HepG2 (cell line): Measurements from ENCODE around the gene PCGF2. TPM values are rescaled to one million over a fixed set of nuclear protein-coding genes. Genes with fewer than 3 reads are reported as not detected.
A peak's percentile ranks its signal among the peaks of the same experiment; 100 is the strongest.

ENCODE experiments used
- CBFB ChIP-seq: sonication (generic); formaldehyde crosslinking; IDR thresholded peaks from 2 replicates; pipeline ENCODE4 v1.4.0; 2020; ENCODE audit warnings: missing genetic modification reagents
- HDAC2 ChIP-seq: sonication (generic); formaldehyde crosslinking; IDR thresholded peaks from 2 replicates; pipeline ENCODE4 v1.4.0; 2020; ENCODE audit warnings: missing genetic modification reagents
- MAFG ChIP-seq: sonication (generic); formaldehyde crosslinking; IDR thresholded peaks from 2 replicates; pipeline ENCODE4 v1.5.1; 2020; ENCODE audit warnings: mild to moderate bottlenecking, missing genetic modification reagents
- MED13 ChIP-seq: sonication (generic); formaldehyde crosslinking; IDR thresholded peaks from 2 replicates; pipeline ENCODE4 v1.5.0; 2020; ENCODE audit warnings: missing genetic modification reagents
- MED8 ChIP-seq: sonication (generic); formaldehyde crosslinking; IDR thresholded peaks from 2 replicates; pipeline ENCODE4 v1.8.1; 2023; ENCODE audit warnings: mild to moderate bottlenecking, missing genetic modification reagents; ENCODE audit not compliant: insufficient replicate concordance
- NONO ChIP-seq, 2 experiments: fragments of 450-650 bp in 1 of 2; sonication (generic) in 1 of 2; formaldehyde crosslinking in 1 of 2; IDR thresholded peaks in 1 of 2; conservative IDR thresholded peaks in 1 of 2; 2 replicates each; pipeline versions ENCODE4 v1.6.1 to v1.8.0; 2017 to 2022; ENCODE audit warnings: mild to moderate bottlenecking in 1 of 2, missing genetic modification reagents in 1 of 2, moderate library complexity in 1 of 2
- PAXIP1 ChIP-seq: sonication (generic); formaldehyde crosslinking; conservative IDR thresholded peaks from 2 replicates; pipeline ENCODE4 v1.4.0; 2020; ENCODE audit warnings: mild to moderate bottlenecking, missing genetic modification reagents, moderate library complexity
- PPARG ChIP-seq: conservative IDR thresholded peaks from 2 replicates; pipeline ENCODE4 v1.6.1; 2016; ENCODE audit warnings: missing biosample characterization, missing genetic modification reagents
- RFXANK ChIP-seq: IDR thresholded peaks from 2 replicates; pipeline ENCODE4 v1.6.1; 2016
- ZBTB33 ChIP-seq: sonication (generic); formaldehyde crosslinking; IDR thresholded peaks from 2 replicates; pipeline ENCODE4 v1.4.0; 2020; ENCODE audit warnings: missing genetic modification reagents
- ZHX2 ChIP-seq, 2 experiments: sonication (generic) in 1 of 2; formaldehyde crosslinking in 1 of 2; IDR thresholded peaks; 2 replicates each; pipeline versions ENCODE4 v1.6.1 to v1.9.0; 2014 to 2022; ENCODE audit warnings: antibody characterized with exemption in 1 of 2, borderline replicate concordance in 1 of 2, inconsistent platforms in 1 of 2, low read depth in 1 of 2, missing genetic modification reagents in 1 of 2
- ZNF543 ChIP-seq: sonication (generic); formaldehyde crosslinking; IDR thresholded peaks from 2 replicates; pipeline ENCODE4 v1.4.0; 2020; ENCODE audit warnings: mild to moderate bottlenecking, missing genetic modification reagents
- ZNF552 ChIP-seq: sonication (generic); formaldehyde crosslinking; IDR thresholded peaks from 2 replicates; pipeline ENCODE4 v1.9.0; 2022; ENCODE audit warnings: missing genetic modification reagents, mild to moderate bottlenecking, borderline replicate concordance
- ZNF616 ChIP-seq: sonication (generic); formaldehyde crosslinking; IDR thresholded peaks from 2 replicates; pipeline ENCODE4 v1.5.0; 2020; ENCODE audit warnings: low read depth, mild to moderate bottlenecking, missing genetic modification reagents
- ZNF709 ChIP-seq: sonication (generic); formaldehyde crosslinking; IDR thresholded peaks from 2 replicates; pipeline ENCODE4 v1.5.0; 2020; ENCODE audit warnings: mild to moderate bottlenecking, missing genetic modification reagents
- ZNF772 ChIP-seq: sonication (generic); formaldehyde crosslinking; IDR thresholded peaks from 2 replicates; pipeline ENCODE4 v1.5.0; 2020; ENCODE audit warnings: mild to moderate bottlenecking, missing genetic modification reagents
- ZSCAN30 ChIP-seq: sonication (generic); formaldehyde crosslinking; IDR thresholded peaks from 2 replicates; pipeline ENCODE4 v1.5.0; 2020; ENCODE audit warnings: mild to moderate bottlenecking, missing genetic modification reagents
- polyA plus RNA-seq, 8 experiments: library from polyadenylated mRNA; depleted of rRNA in 3 of 8; stranded (reverse) in 7 of 8; unstranded in 1 of 8; fragments of >200 nt; fragmentation: Illumina TruSeq in 4 of 8; extraction: Trizol in 4 of 8; gene quantifications; 2 replicates each; pipeline versions ENCODE4 v1.2.1 to v1.2.3, GENCODE V29; 2011 to 2016; ENCODE audit warnings: low read depth in 4 of 8, missing spikeins in 1 of 8, mixed read lengths in 1 of 8; ENCODE audit not compliant: insufficient read depth in 1 of 8
- total RNA-seq, 5 experiments: library from RNA; depleted of rRNA; stranded (reverse); fragments of >200 nt; fragmentation: Illumina TruSeq; extraction: Trizol; gene quantifications; 2 replicates each; pipeline ENCODE4 v1.2.3, GENCODE V29; 2016; ENCODE audit warnings: low read depth in 1 of 5

The PCGF2 gene
- total and polyA plus RNA-seq, 2 of the 13 experiments (the other 11 are each of a cell fraction or from before 2014, with no cell fraction given), result 11.6 to 29.4 TPM

- TF ChIP-seq ZNF709 (CRISPR knock-in tag), result peak; percentile 62; the same call in 1 of the 2 replicates
- TF ChIP-seq ZNF616 (CRISPR knock-in tag), result no peak
- TF ChIP-seq ZBTB33, result no peak; the same call in 1 of the 2 replicates
- no peak for TF ChIP-seq MED8 (CRISPR knock-in tag)
- peak; percentile 50; the same call in 1 of the 2 replicates for TF ChIP-seq CBFB
- peak; percentile 54; the same call in 1 of the 2 replicates for TF ChIP-seq ZNF772 (CRISPR knock-in tag)
- TF ChIP-seq PAXIP1 (CRISPR knock-in tag), result peak; percentile 97
- TF ChIP-seq ZNF552 (CRISPR knock-in tag), result peak; percentile 88
- TF ChIP-seq MED13, result peak; percentile 52; the same call in 1 of the 2 replicates
- peak; percentile 63; the same call in 1 of the 2 replicates for TF ChIP-seq RFXANK (CRISPR knock-in tag)
- no peak for TF ChIP-seq ZHX2 (IDR thresholded peaks at IDR 0.05; ENCODE audit: low read depth)
- no peak; the same call in 1 of the 2 replicates for TF ChIP-seq ZHX2 (CRISPR knock-in tag; IDR thresholded peaks at IDR 0.05; ENCODE audit: borderline replicate concordance)
- 0 out of 2 replicates have a peak, but pooled peaks have one; percentile 47 for TF ChIP-seq ZSCAN30 (CRISPR knock-in tag)
- TF ChIP-seq MAFG (CRISPR knock-in tag), result no peak
- no peak for TF ChIP-seq ZNF543 (CRISPR knock-in tag)
- peak; percentile 78 for TF ChIP-seq PPARG (CRISPR knock-in tag)
- no peak for TF ChIP-seq NONO (IDR thresholded peaks at IDR 0.05)
- peak; percentile 88 for TF ChIP-seq NONO (CRISPR knock-in tag; conservative IDR thresholded peaks at IDR 0.05)
- peak; percentile 92 for TF ChIP-seq HDAC2 (CRISPR knock-in tag)
Measured at GRCh38 chr17:38746004-38746848, 1.9 kb downstream of the PCGF2 start (continued).
